ENCODE data around the gene PRKCE.

- TF ChIP-seq CTCF (conservative IDR thresholded peaks at IDR 0.05; ENCODE audit: low read depth in 2 of 2) (no peak), EZH2phosphoT487 (IDR thresholded peaks at IDR 0.05; ENCODE audit: unreplicated experiment) (no peak)
These were observed 191.7 kb downstream of the PRKCE start for GRCh38 chr2:45843136-45843535.
